ENCODE results near the gene E2F4.

DNA sequence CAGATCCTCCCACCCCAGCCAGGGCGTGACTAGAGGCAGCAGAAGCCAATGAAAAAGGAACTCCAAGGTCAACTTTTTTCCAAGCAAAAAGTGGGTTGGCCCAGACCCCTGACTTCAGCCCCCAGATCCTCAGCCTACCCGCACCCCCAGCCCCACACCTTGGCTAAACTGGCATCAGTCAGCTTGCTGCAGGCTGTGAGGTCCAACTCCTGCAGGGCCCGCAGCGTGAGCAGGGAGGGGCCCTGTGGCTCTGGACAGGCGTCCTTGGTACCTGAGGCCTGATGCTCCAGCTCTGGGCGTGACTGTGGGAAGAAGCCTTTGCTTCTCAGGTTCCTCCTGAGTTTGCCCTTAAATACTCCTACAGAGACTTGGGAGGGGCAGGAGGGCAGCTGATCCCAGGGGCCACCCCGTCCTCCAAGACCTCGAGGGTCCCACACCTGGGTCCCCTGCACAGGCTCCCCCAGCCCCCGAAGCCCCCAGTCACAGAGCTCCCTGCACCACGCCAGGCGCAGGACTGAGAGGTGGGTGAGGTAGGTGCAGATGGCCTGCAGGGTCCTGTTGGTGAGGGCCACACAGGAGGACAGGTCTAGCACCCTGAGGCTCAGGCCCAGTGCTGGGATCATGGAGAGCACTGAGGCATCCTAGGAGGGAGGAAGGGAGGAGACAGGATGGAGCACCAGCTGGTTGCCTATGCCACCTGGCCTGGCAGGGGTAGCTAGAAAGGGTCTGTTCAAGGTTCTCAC is 16.4 kb downstream of the E2F4 start:
- TF ChIP-seq, protein P1, sequence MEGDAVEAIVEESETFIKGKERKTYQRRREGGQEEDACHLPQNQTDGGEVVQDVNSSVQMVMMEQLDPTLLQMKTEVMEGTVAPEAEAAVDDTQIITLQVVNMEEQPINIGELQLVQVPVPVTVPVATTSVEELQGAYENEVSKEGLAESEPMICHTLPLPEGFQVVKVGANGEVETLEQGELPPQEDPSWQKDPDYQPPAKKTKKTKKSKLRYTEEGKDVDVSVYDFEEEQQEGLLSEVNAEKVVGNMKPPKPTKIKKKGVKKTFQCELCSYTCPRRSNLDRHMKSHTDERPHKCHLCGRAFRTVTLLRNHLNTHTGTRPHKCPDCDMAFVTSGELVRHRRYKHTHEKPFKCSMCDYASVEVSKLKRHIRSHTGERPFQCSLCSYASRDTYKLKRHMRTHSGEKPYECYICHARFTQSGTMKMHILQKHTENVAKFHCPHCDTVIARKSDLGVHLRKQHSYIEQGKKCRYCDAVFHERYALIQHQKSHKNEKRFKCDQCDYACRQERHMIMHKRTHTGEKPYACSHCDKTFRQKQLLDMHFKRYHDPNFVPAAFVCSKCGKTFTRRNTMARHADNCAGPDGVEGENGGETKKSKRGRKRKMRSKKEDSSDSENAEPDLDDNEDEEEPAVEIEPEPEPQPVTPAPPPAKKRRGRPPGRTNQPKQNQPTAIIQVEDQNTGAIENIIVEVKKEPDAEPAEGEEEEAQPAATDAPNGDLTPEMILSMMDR (IDR thresholded peaks at IDR 0.05; ENCODE audit: low read depth, low read length) = no peak
- TF ChIP-seq POLR2A (IDR thresholded peaks at IDR 0.05; ENCODE audit: extremely low read depth, insufficient read length) = no peak

All from NB4 (cell line).